Stomach (tissue), 9 donors: ENCODE measurements around the gene TMEM8B. TPM values are rescaled to one million over a fixed set of nuclear protein-coding genes. Genes with fewer than 3 reads are reported as not detected.
A peak's percentile ranks its signal among the peaks of the same experiment; 100 is the strongest.

Source experiments
- DNase-seq, 2 donors: peaks; one replicate each; pipeline versions ENCODE4 v3.0.0 to v3.0.0-alpha.2; 2013 to 2019
- H3K27ac ChIP-seq, 5 donors: fragments of 200-600 bp in 4 of 5; sonication (generic) in 4 of 5; one replicate each; pipeline ENCODE4 v1.5.1; 2013 to 2019; ENCODE audit warnings: mild to moderate bottlenecking in 1 of 5, moderate library complexity in 1 of 5
- H3K27me3 ChIP-seq, 3 donors: fragments of 200-600 bp; sonication (generic); one replicate each; pipeline ENCODE4 v1.5.1; 2017 to 2019; ENCODE audit warnings: mixed run types in 1 of 3
- H3K36me3 ChIP-seq, 4 donors: fragments of 200-600 bp; sonication (generic); 1 replicate in 3 of 4; 2 replicates in 1 of 4; pipeline ENCODE4 v1.5.1; 2016 to 2019
- H3K4me1 ChIP-seq, 4 donors: fragments of 200-600 bp; sonication (generic); one replicate each; pipeline ENCODE4 v1.5.1; 2016 to 2019
- H3K4me3 ChIP-seq, 4 donors: fragments of 200-600 bp; sonication (generic) in 3 of 4; one replicate each; pipeline ENCODE4 v1.5.1; 2016 to 2019; ENCODE audit warnings: mild to moderate bottlenecking in 1 of 4
- H3K9me3 ChIP-seq, 4 donors: fragments of 200-600 bp; sonication (generic); one replicate each; pipeline ENCODE4 v1.5.1; 2016 to 2019
- CTCF ChIP-seq, 7 experiments: fragments of 450-650 bp in 4 of 7; fragments of 200-600 bp in 3 of 7; sonication (generic) in 3 of 7; IDR thresholded peaks; one replicate each; pipeline ENCODE4 v1.5.1; 2016 to 2019; ENCODE audit warnings: antibody characterized with exemption in 7 of 7, control low read depth in 2 of 7, mild to moderate bottlenecking in 1 of 7
- EP300 ChIP-seq: sonication (generic); formaldehyde crosslinking; IDR thresholded peaks from one replicate; pipeline ENCODE4 v1.6.1; 2017; ENCODE audit warnings: antibody characterized with exemption
- POLR2A ChIP-seq, 4 donors: fragments of 450-650 bp; IDR thresholded peaks; one replicate each; pipeline ENCODE4 v1.6.1; 2016; ENCODE audit warnings: antibody characterized with exemption in 4 of 4, control low read depth in 2 of 4, mild to moderate bottlenecking in 1 of 4, moderate library complexity in 1 of 4
- POLR2AphosphoS5 ChIP-seq, 3 donors: sonication (generic); formaldehyde crosslinking; IDR thresholded peaks; one replicate each; pipeline ENCODE4 v1.6.1; 2016; ENCODE audit warnings: antibody characterized with exemption in 3 of 3
- WGBS, 5 donors: extraction: QIAGEN DNeasy Blood & Tissue Kit in 3 of 5; methylation state at CpG; one replicate each; pipeline versions ENCODE4 v1.1.5 to v1.1.7; 2013 to 2018; 5-methylcytosine and 5-hydroxymethylcytosine counted together
- intact Hi-C: fragments of 100-400 bp; cut with DNase I; formaldehyde crosslinking; loops from one replicate; pipeline ENCODE4 v1.15.1; 2023; ENCODE audit warnings: low total_unique reads
- polyA plus RNA-seq, 3 donors: library from polyadenylated mRNA; stranded (reverse); fragments of 200-250 nt; gene quantifications; one replicate each; pipeline ENCODE4 v1.2.3, GENCODE V29; 2013
- total RNA-seq, 5 donors: library from RNA; depleted of rRNA; stranded (reverse); fragments of >200 nt; gene quantifications; one replicate each; pipeline versions ENCODE4 v1.1.0 to v1.2.3, GENCODE V29; 2014 to 2016
- donor health status: healthy with polysubstance abuse.
- donor health status: Bipolar disorder and iron deficiency.
- donor health status: healthy.

Gene TMEM8B
- total and polyA plus RNA-seq, 8 donors: 4.6 to 81.4 (median 8.1) TPM

DNA sequence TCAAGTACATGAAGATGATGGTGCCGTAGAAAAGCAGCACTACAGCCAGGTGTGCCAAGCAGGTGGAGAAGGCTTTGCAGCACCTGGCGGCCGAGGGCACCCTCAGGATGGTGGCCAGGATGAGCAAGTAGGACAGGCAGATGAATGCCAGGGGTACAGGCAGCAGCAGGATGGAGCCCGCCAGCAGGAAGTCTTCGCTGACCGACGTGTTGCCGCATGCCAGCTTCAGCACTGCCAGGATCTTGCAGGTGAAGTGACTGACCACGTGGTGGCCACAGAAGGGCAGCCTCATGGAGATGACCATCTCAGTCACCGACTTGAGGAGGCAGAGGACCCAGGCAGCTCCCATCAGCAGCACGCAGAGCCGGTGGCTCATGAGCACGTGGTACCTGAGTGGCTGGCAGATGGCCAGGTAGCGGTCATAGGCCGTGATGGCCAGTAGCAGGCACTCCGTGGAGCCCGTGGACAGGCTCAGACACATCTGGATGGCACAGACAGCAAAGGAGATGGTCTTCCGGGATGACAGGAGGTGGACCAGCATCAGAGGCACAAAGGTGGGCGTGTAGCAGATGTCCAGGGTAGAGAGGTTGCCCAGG lies 40.7 kb downstream of the TMEM8B start:
- H3K36me3 ChIP-seq: no peaks in the 10 kb centered on the region
- H3K4me1 ChIP-seq: no peaks in the 10 kb centered on the region
- WGBS, 5 donors: 75 to 90% (median 87%) methylated on average over 9 to 19 of the region's 19 CpGs
- H3K9me3 ChIP-seq: no peaks in the 10 kb centered on the region
- intact Hi-C loops: loop anchor here (10.0 kb wide), 1 partner anchor 65 kb away; no protein-coding TSS in a partner anchor
- no peak for TF ChIP-seq POLR2AphosphoS5 (IDR thresholded peaks at IDR 0.05)
- no peak for TF ChIP-seq POLR2A (IDR thresholded peaks at IDR 0.05)
- no peak for TF ChIP-seq EP300
- TF ChIP-seq CTCF (IDR thresholded peaks at IDR 0.05): no peak
- no peak for DNase-seq
- no peak overlapping the region for H3K4me3 ChIP-seq
- peaks cover 0 to 27% (median 0%) of the 10 kb centered on the region in 3 donors for H3K27me3 ChIP-seq
- no peak overlapping the region for H3K27ac ChIP-seq

GRCh38 chr9:35870351-35870923 lies 41.4 kb downstream of the TMEM8B start, which contains the start of gene OR13J1:
OR13J1 (minus strand) TSS chr9:35870401; CDS start chr9:35870401, 0 bp downstream.
- no peak within 1 kb of the TSS for H3K4me3 ChIP-seq
- DNase-seq: no peak
- H3K27ac ChIP-seq: no peak within 1 kb of the TSS
- no peaks in the 10 kb centered on the region for H3K4me1 ChIP-seq
- H3K36me3 ChIP-seq: no peaks in the 10 kb centered on the region
- WGBS, 5 donors: 83 to 91% (median 91%) methylated on average over 8 of the region's 8 CpGs
- peaks cover 0 to 27% (median 0%) of the 10 kb centered on the region in 3 donors for H3K27me3 ChIP-seq
- intact Hi-C loops: no loop called here
- H3K9me3 ChIP-seq: no peaks in the 10 kb centered on the region
- TF ChIP-seq POLR2AphosphoS5 (IDR thresholded peaks at IDR 0.05) (no peak), CTCF (IDR thresholded peaks at IDR 0.05) (no peak), POLR2A (IDR thresholded peaks at IDR 0.05) (no peak), EP300 (no peak)

GRCh38 chr9:35871545-35871944 lies 42.5 kb downstream of the TMEM8B start:
- no peaks in the 10 kb centered on the region for H3K36me3 ChIP-seq
- WGBS, 5 donors: 33 to 52% (median 41%) methylated on average over 3 of the region's 3 CpGs
- TF ChIP-seq EP300: no peak
- no peak for TF ChIP-seq POLR2AphosphoS5 (IDR thresholded peaks at IDR 0.05)
- TF ChIP-seq POLR2A (IDR thresholded peaks at IDR 0.05): no peak
- no peak for TF ChIP-seq CTCF (IDR thresholded peaks at IDR 0.05)
- no peaks in the 10 kb centered on the region for H3K9me3 ChIP-seq
- no peak overlapping the region for H3K27ac ChIP-seq
- H3K4me3 ChIP-seq: no peak overlapping the region
- H3K27me3 ChIP-seq: peaks cover 0 to 27% (median 0%) of the 10 kb centered on the region in 3 donors
- intact Hi-C loops: no loop called here
- DNase-seq: peak in 1 of 2 donors; percentile 45
- no peaks in the 10 kb centered on the region for H3K4me1 ChIP-seq

DNA sequence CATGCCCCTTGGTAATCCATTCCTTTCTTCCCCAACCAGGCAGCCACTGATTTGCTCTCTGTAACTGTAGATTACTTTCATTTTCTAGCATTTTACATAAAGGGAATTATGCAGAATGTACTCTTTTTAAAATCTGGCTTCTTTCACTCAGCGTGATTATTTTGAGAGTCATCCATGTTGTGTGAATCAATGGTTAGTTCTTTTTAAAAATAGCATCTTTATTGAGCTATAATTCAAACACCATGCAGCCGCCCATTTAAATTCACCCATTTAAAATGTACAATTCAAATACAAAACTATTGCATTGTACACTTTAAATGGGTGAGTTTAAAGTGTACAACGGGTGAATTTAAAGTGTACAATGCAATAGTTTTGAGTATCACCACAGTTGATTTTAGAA lies 43.5 kb downstream of the TMEM8B start:
- TF ChIP-seq EP300 (no peak), CTCF (IDR thresholded peaks at IDR 0.05) (no peak)
- intact Hi-C loops: no loop called here
- H3K4me1 ChIP-seq: no peaks in the 10 kb centered on the region
- 67 to 81% (median 78%) methylated on average over 3 of the region's 3 CpGs for WGBS, 5 donors
- peaks cover 0 to 24% (median 0%) of the 10 kb centered on the region in 3 donors for H3K27me3 ChIP-seq
- H3K4me3 ChIP-seq: no peak overlapping the region
- no peak for DNase-seq
- H3K27ac ChIP-seq: no peak overlapping the region
- H3K9me3 ChIP-seq: peaks cover 0 to 4% (median 0%) of the 10 kb centered on the region in 4 donors
- H3K36me3 ChIP-seq: no peaks in the 10 kb centered on the region
